Midbrain (tissue), 1 donor: ENCODE measurements around the gene SKI.

Source experiments
- DNase-seq: peaks from one replicate; lab custom pipeline; 2025; lab: John Stamatoyannopoulos, UW

SKI gene

GRCh38 chr1:2229911-2230731, 2.0 kb downstream of the SKI start:
- DNase-seq, result peak; percentile 62

- peak; percentile 78 for DNase-seq
These were observed 2.8 kb downstream of the SKI start for GRCh38 chr1:2230781-2231531.

- peak; percentile 39 for DNase-seq
These were observed 3.6 kb downstream of the SKI start for GRCh38 chr1:2231532-2232254.

- DNase-seq, result no peak
These were observed 4.3 kb downstream of the SKI start for GRCh38 chr1:2232255-2232915.

GRCh38 chr1:2232916-2233438, 4.9 kb downstream of the SKI start:
- DNase-seq, result no peak

- DNase-seq, result no peak
These were observed 5.3 kb downstream of the SKI start for GRCh38 chr1:2233468-2233867.

GRCh38 chr1:2233997-2234761, 6.1 kb downstream of the SKI start:
- DNase-seq, result peak; percentile 62

GRCh38 chr1:2234762-2235113, 6.6 kb downstream of the SKI start:
- DNase-seq, result no peak

- no peak for DNase-seq
These were observed 7.3 kb downstream of the SKI start for GRCh38 chr1:2235300-2235998.

GRCh38 chr1:2236695-2237677, 8.9 kb downstream of the SKI start:
- no peak for DNase-seq

- no peak for DNase-seq
These were observed 9.7 kb downstream of the SKI start for GRCh38 chr1:2237773-2238172.

GRCh38 chr1:2238361-2239012, 10.4 kb downstream of the SKI start:
- no peak for DNase-seq

- DNase-seq, result no peak
These were observed 10.9 kb downstream of the SKI start for GRCh38 chr1:2239013-2239370.

GRCh38 chr1:2239384-2239985, 11.4 kb downstream of the SKI start:
- no peak for DNase-seq

GRCh38 chr1:2240270-2241156, 12.4 kb downstream of the SKI start:
- DNase-seq, result peak; percentile 55

- DNase-seq, result no peak
These were observed 13.7 kb downstream of the SKI start for GRCh38 chr1:2241820-2242219.
